Hepatocyte (in vitro differentiated cells): ENCODE measurements around the gene KRT75. TPM values are rescaled to one million over a fixed set of nuclear protein-coding genes. Genes with fewer than 3 reads are reported as not detected.
A peak's percentile ranks its signal among the peaks of the same experiment; 100 is the strongest.

Experiments used
- DNase-seq: peaks from one replicate; pipeline ENCODE4 v3.0.0-alpha.2; 2016; ENCODE audit warnings: low spot score
- H2AFZ ChIP-seq: fragments of 200-600 bp; sonication (generic); 2 replicates; pipeline ENCODE4 v1.6.0; 2016; ENCODE audit warnings: antibody characterized with exemption, mild to moderate bottlenecking
- H3K27ac ChIP-seq: fragments of 200-600 bp; sonication (generic); 2 replicates; pipeline ENCODE4 v1.5.1; 2016; ENCODE audit warnings: mild to moderate bottlenecking
- H3K27me3 ChIP-seq: fragments of 200-600 bp; sonication (generic); 2 replicates; pipeline ENCODE4 v1.6.1; 2016
- H3K36me3 ChIP-seq: fragments of 200-600 bp; sonication (generic); replicated peaks from 2 replicates; pipeline ENCODE4 v1.5.1; 2016; ENCODE audit warnings: low read depth; ENCODE audit not compliant: insufficient read depth
- H3K4me1 ChIP-seq: fragments of 200-600 bp; sonication (generic); 2 replicates; pipeline ENCODE4 v1.5.1; 2016; ENCODE audit warnings: mild to moderate bottlenecking, moderate library complexity; ENCODE audit not compliant: insufficient read depth
- H3K4me2 ChIP-seq: fragments of 200-600 bp; sonication (generic); 2 replicates; pipeline ENCODE4 v1.6.0; 2016
- H3K4me3 ChIP-seq: fragments of 200-600 bp; sonication (generic); 2 replicates; pipeline ENCODE4 v1.5.1; 2016; ENCODE audit warnings: mild to moderate bottlenecking
- H3K79me2 ChIP-seq: fragments of 200-600 bp; sonication (generic); 2 replicates; pipeline ENCODE4 v1.6.0; 2017; ENCODE audit warnings: mild to moderate bottlenecking
- H3K9me2 ChIP-seq: fragments of 200-600 bp; sonication (generic); replicated peaks from 2 replicates; pipeline ENCODE4 v1.6.0; 2017; ENCODE audit warnings: mild to moderate bottlenecking; ENCODE audit not compliant: insufficient read depth
- H3K9me3 ChIP-seq: fragments of 200-600 bp; sonication (generic); 2 replicates; pipeline ENCODE4 v1.5.1; 2016; ENCODE audit warnings: low read depth, mild to moderate bottlenecking
- H4K20me1 ChIP-seq: fragments of 200-600 bp; sonication (generic); 2 replicates; pipeline ENCODE4 v1.6.0; 2016; ENCODE audit warnings: mild to moderate bottlenecking; ENCODE audit not compliant: insufficient read depth, poor library complexity, severe bottlenecking
- EZH2 ChIP-seq: fragments of 200-600 bp; sonication (generic); IDR thresholded peaks from 2 replicates; pipeline ENCODE4 v1.6.1; 2016; ENCODE audit warnings: antibody characterized with exemption, mild to moderate bottlenecking, borderline replicate concordance
- EZH2phosphoT487 ChIP-seq: fragments of 200-600 bp; sonication (generic); IDR thresholded peaks from one replicate; pipeline ENCODE4 v1.6.1; 2018; ENCODE audit warnings: antibody characterized with exemption, mild to moderate bottlenecking, low read depth, moderate library complexity; ENCODE audit not compliant: unreplicated experiment, severe bottlenecking
- WGBS: methylation state at CpG from one replicate; pipeline ENCODE4 v1.1.6; 2016; ENCODE audit warnings: low lambda C conversion rate; ENCODE audit errors: missing lambda C conversion rate; 5-methylcytosine and 5-hydroxymethylcytosine counted together
- polyA plus RNA-seq: library from polyadenylated mRNA; unstranded; fragments of >200 nt; fragmentation: Nextera tagmentation; extraction: Ambion mirVana; gene quantifications from 2 replicates; pipeline ENCODE4 v1.2.1, GENCODE V29; 2016
- total RNA-seq: library from RNA; depleted of rRNA; stranded (reverse); fragments of >200 nt; gene quantifications from 2 replicates; pipeline ENCODE4 v1.2.3, GENCODE V29; 2014
- TF ChIP-seq, protein P1 (sequence below): fragments of 200-600 bp; sonication (generic); IDR thresholded peaks from 2 replicates; pipeline ENCODE4 v1.5.1; 2016; ENCODE audit warnings: antibody characterized with exemption, mild to moderate bottlenecking; ENCODE audit not compliant: poor library complexity

KRT75 gene
- total and polyA plus RNA-seq, 2 experiments from 2014 or later: not detected

GRCh38 chr12:52383331-52383730 lies 50.8 kb downstream of the KRT75 start:
- H3K4me2 ChIP-seq: no peak overlapping the region
- no peaks in the 10 kb centered on the region for H3K4me1 ChIP-seq
- H2AFZ ChIP-seq: no peak overlapping the region
- WGBS: 91% methylated on average over 3 of the region's 3 CpGs
- no peak overlapping the region for H3K4me3 ChIP-seq
- H4K20me1 ChIP-seq: no peaks in the 10 kb centered on the region
- no peaks in the 10 kb centered on the region for H3K27me3 ChIP-seq
- TF ChIP-seq EZH2phosphoT487 (no peak), EZH2 (no peak)
- TF ChIP-seq, protein P1, sequence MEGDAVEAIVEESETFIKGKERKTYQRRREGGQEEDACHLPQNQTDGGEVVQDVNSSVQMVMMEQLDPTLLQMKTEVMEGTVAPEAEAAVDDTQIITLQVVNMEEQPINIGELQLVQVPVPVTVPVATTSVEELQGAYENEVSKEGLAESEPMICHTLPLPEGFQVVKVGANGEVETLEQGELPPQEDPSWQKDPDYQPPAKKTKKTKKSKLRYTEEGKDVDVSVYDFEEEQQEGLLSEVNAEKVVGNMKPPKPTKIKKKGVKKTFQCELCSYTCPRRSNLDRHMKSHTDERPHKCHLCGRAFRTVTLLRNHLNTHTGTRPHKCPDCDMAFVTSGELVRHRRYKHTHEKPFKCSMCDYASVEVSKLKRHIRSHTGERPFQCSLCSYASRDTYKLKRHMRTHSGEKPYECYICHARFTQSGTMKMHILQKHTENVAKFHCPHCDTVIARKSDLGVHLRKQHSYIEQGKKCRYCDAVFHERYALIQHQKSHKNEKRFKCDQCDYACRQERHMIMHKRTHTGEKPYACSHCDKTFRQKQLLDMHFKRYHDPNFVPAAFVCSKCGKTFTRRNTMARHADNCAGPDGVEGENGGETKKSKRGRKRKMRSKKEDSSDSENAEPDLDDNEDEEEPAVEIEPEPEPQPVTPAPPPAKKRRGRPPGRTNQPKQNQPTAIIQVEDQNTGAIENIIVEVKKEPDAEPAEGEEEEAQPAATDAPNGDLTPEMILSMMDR: no peak
- no peak for DNase-seq
- no peaks in the 10 kb centered on the region for H3K9me3 ChIP-seq
- H3K36me3 ChIP-seq: no peaks in the 10 kb centered on the region
- H3K27ac ChIP-seq: no peak overlapping the region
- H3K79me2 ChIP-seq: no peaks in the 10 kb centered on the region
- H3K9me2 ChIP-seq: no peaks in the 10 kb centered on the region

GRCh38 chr12:52382854-52383253 lies 51.3 kb downstream of the KRT75 start:
- no peak overlapping the region for H3K4me3 ChIP-seq
- no peak overlapping the region for H3K4me2 ChIP-seq
- no peak overlapping the region for H2AFZ ChIP-seq
- no peaks in the 10 kb centered on the region for H3K9me3 ChIP-seq
- no peak for DNase-seq
- TF ChIP-seq EZH2phosphoT487 (no peak), EZH2 (no peak)
- TF ChIP-seq, protein P1: no peak
- no peaks in the 10 kb centered on the region for H4K20me1 ChIP-seq
- H3K36me3 ChIP-seq: no peaks in the 10 kb centered on the region
- no peaks in the 10 kb centered on the region for H3K27me3 ChIP-seq
- H3K79me2 ChIP-seq: no peaks in the 10 kb centered on the region
- no peaks in the 10 kb centered on the region for H3K9me2 ChIP-seq
- no peaks in the 10 kb centered on the region for H3K4me1 ChIP-seq
- WGBS: 89% methylated on average over 2 of the region's 2 CpGs
- no peak overlapping the region for H3K27ac ChIP-seq

- H4K20me1 ChIP-seq: no peaks in the 10 kb centered on the region
- 94% methylated on average over 7 of the region's 8 CpGs for WGBS
- TF ChIP-seq EZH2 (no peak), EZH2phosphoT487 (no peak)
- TF ChIP-seq, protein P1: no peak
Measured at GRCh38 chr12:52381206-52381605, 53.0 kb downstream of the KRT75 start.

DNA sequence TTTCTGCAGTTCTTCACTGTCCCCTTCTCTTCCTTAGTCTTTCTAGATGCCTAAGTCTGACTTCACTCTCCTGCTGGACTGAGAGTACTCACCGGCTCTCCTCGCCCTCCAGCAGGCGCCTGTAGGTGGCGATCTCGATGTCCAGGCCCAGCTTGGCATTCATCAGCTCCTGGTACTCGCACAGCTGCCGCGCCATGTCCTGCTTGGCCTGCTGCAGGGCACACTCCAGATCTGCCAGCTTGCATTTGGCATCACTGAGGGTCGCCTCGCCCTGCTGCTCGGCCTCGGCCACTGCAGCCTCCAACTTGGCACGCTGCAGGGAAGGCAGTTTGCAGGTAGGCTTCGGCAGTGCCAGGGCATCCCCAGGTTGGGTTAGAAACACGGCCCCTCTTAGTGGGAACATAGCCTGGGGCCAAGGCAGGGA lies 53.9 kb downstream of the KRT75 start:
- peak; percentile 48 for DNase-seq
- TF ChIP-seq, protein P1: peak; percentile 45
- TF ChIP-seq EZH2phosphoT487 (no peak), EZH2 (no peak)
- WGBS: 52% methylated on average over 15 of the region's 15 CpGs

More at GRCh38 chr12:52381206-52381605, 53.0 kb downstream of the KRT75 start:
- Histone ChIP-seq H3K4me3 (no peak overlapping the region), H3K36me3 (no peaks in the 10 kb centered on the region), H3K4me2 (no peak overlapping the region), H3K4me1 (no peaks in the 10 kb centered on the region), H3K27ac (no peak overlapping the region), H3K27me3 (no peaks in the 10 kb centered on the region), H3K79me2 (no peaks in the 10 kb centered on the region), H3K9me2 (no peaks in the 10 kb centered on the region), H2AFZ (no peak overlapping the region), H3K9me3 (no peaks in the 10 kb centered on the region)
- no peak for DNase-seq

More for the DNA sequence above, 53.9 kb downstream of the KRT75 start:
- Histone ChIP-seq H3K79me2 (no peaks in the 10 kb centered on the region), H3K27ac (no peak overlapping the region), H3K36me3 (no peaks in the 10 kb centered on the region), H3K9me3 (no peaks in the 10 kb centered on the region), H2AFZ (no peak overlapping the region), H3K9me2 (no peaks in the 10 kb centered on the region), H3K4me2 (no peak overlapping the region), H3K27me3 (no peaks in the 10 kb centered on the region), H3K4me1 (no peaks in the 10 kb centered on the region), H3K4me3 (no peak overlapping the region), H4K20me1 (no peaks in the 10 kb centered on the region)
